HEK293T (cell line): ENCODE data around the gene ALG9.

Experiments
- BHLHE40 ChIP-seq: fragments of 450-650 bp; IDR thresholded peaks from 2 replicates; pipeline ENCODE4 v1.6.1; 2016; ENCODE audit warnings: mild to moderate bottlenecking, moderate library complexity, borderline replicate concordance
- CTBP1 ChIP-seq: fragments of 450-650 bp; IDR thresholded peaks from 2 replicates; pipeline ENCODE4 v1.6.1; 2016; ENCODE audit warnings: borderline replicate concordance
- ELF4 ChIP-seq: fragments of 450-650 bp; IDR thresholded peaks from 2 replicates; pipeline ENCODE4 v1.6.1; 2017; ENCODE audit warnings: antibody characterized with exemption
- FOXK2 ChIP-seq: fragments of 450-650 bp; IDR thresholded peaks from 2 replicates; pipeline ENCODE4 v1.6.1; 2016; ENCODE audit warnings: mild to moderate bottlenecking

DNA sequence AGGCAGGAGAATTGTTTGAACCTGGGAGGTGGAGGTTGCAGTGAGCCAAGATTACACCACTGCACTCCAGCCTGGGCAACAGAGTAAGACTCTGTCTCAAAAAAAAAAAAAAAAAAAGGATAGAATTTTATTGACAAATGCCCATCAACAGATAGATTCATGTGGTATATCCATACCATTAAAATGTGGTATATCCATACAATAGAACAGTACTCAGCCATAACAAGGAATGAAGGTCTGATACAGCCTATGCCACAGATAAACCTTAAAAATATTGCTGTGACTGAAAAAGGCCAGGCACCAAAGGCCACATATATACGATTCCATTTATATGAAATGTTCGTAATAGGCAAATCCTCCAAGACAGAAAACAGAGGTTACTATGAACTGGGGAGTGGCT is 59.9 kb downstream of the ALG9 start:
- no peak for TF ChIP-seq BHLHE40
- TF ChIP-seq ELF4: no peak
- no peak for TF ChIP-seq FOXK2
- no peak for TF ChIP-seq CTBP1
